MCF 10A (cell line): ENCODE data around the gene GSG1L. TPM values are rescaled to one million over a fixed set of nuclear protein-coding genes. Genes with fewer than 3 reads are reported as not detected.

Source experiments
- BruUV-seq: library from RNA; stranded (reverse); fragments of 400-500 nt; replicated peaks from 2 replicates; lab custom pipeline; 2021; lab: Mats Ljungman, UMichigan
- CTCF ChIA-PET: fragments of 300-600 bp; sonication (Branson Sonifier 250); formaldehyde crosslinking; extraction: SDS; loops from one replicate; lab custom pipeline; 2021; ENCODE audit warnings: antibody characterized with exemption, inconsistent platforms; lab: Yijun Ruan, JAX
- POLR2A ChIA-PET: fragments of 300-600, 350-650 bp; sonication (Branson Sonifier 250); formaldehyde crosslinking; extraction: SDS; loops from one replicate; lab custom pipeline; 2020; ENCODE audit warnings: antibody characterized with exemption, inconsistent platforms; lab: Yijun Ruan, JAX
- DNase-seq: peaks from one replicate; pipeline ENCODE4 v3.0.0-alpha.2; 2018; ENCODE audit not compliant: unreplicated experiment
- H3K27ac Mint-ChIP-seq: one replicate; pipeline ENCODE4 v1.8.0; 2022; ENCODE audit warnings: mild to moderate bottlenecking, low read depth, mixed read lengths; ENCODE audit not compliant: unreplicated experiment
- H3K27me3 Mint-ChIP-seq: one replicate; pipeline ENCODE4 v1.8.0; 2022; ENCODE audit warnings: mixed read lengths; ENCODE audit not compliant: insufficient read depth, unreplicated experiment
- H3K36me3 Mint-ChIP-seq: one replicate; pipeline ENCODE4 v1.8.0; 2022; ENCODE audit warnings: mild to moderate bottlenecking, moderate library complexity, mixed read lengths; ENCODE audit not compliant: insufficient read depth, unreplicated experiment
- H3K4me1 Mint-ChIP-seq: one replicate; pipeline ENCODE4 v1.8.0; 2022; ENCODE audit warnings: mixed read lengths; ENCODE audit not compliant: insufficient read depth, unreplicated experiment
- H3K4me3 Mint-ChIP-seq: one replicate; pipeline ENCODE4 v1.8.0; 2022; ENCODE audit warnings: mild to moderate bottlenecking, moderate library complexity, mixed read lengths; ENCODE audit not compliant: unreplicated experiment
- H3K9me3 Mint-ChIP-seq: one replicate; pipeline ENCODE4 v1.8.0; 2022; ENCODE audit warnings: mixed read lengths; ENCODE audit not compliant: unreplicated experiment
- CTCF ChIP-seq: fragments of 200-600 bp; IDR thresholded peaks from one replicate; pipeline ENCODE4 v1.8.0; 2022; ENCODE audit warnings: antibody characterized with exemption, mild to moderate bottlenecking; ENCODE audit not compliant: unreplicated experiment
- intact Hi-C: fragments of 100-400 bp; cut with micrococcal nuclease; formaldehyde crosslinking; loops from 2 replicates; pipeline ENCODE4 v1.14.1; 2022
- total RNA-seq: library from RNA; stranded (reverse); gene quantifications from 2 replicates; pipeline ENCODE4 v1.2.3, GENCODE V29; 2022

The GSG1L gene
- total RNA-seq, 1 experiment from 2014 or later, result not detected

GRCh38 chr16:27838536-27839175 is 224.9 kb downstream of the GSG1L start:
- H3K27me3 Mint-ChIP-seq, result peaks cover 32% of the 10 kb centered on the region
- ChIA-PET CTCF (interaction anchor here (1.0 kb wide), 1 partner anchor 8 kb away, joined by 3 read pairs; no protein-coding TSS in a partner anchor), POLR2A (interaction anchor here (0.6 kb wide), 1 partner anchor 30 kb away, joined by 3 read pairs; no protein-coding TSS in a partner anchor)
- H3K36me3 Mint-ChIP-seq, result no peaks in the 10 kb centered on the region
- DNase-seq, result peak; percentile 1
- no TSS peak for BruUV-seq
- no peak overlapping the region for H3K4me3 Mint-ChIP-seq
- H3K27ac Mint-ChIP-seq, result no peak overlapping the region
- intact Hi-C loops, result no loop called here
- TF ChIP-seq CTCF, result no peak
- H3K4me1 Mint-ChIP-seq, result no peaks in the 10 kb centered on the region
- H3K9me3 Mint-ChIP-seq, result no peaks in the 10 kb centered on the region

- Mint-ChIP-seq H3K36me3 (no peaks in the 10 kb centered on the region), H3K9me3 (peaks cover 8% of the 10 kb centered on the region), H3K4me3 (no peak overlapping the region), H3K27ac (no peak overlapping the region), H3K27me3 (peaks cover 28% of the 10 kb centered on the region), H3K4me1 (no peaks in the 10 kb centered on the region)
- no TSS peak for BruUV-seq
- DNase-seq, result no peak
- intact Hi-C loops, result no loop called here
- ChIA-PET POLR2A (no interaction called here), CTCF (interaction anchor here (1.2 kb wide), 1 partner anchor 9 kb away, joined by 3 read pairs; no protein-coding TSS in a partner anchor)
- no peak for TF ChIP-seq CTCF
Measured at GRCh38 chr16:27829975-27830374, 233.5 kb downstream of the GSG1L start.

- BruUV-seq, result no TSS peak
Measured at GRCh38 chr16:27828671-27829070, 234.8 kb downstream of the GSG1L start.

GRCh38 chr16:27827765-27828164 is 235.7 kb downstream of the GSG1L start:
- ChIA-PET CTCF (no interaction called here), POLR2A (no interaction called here)
- H3K9me3 Mint-ChIP-seq, result peaks cover 8% of the 10 kb centered on the region
- intact Hi-C loops, result no loop called here
- no peak for TF ChIP-seq CTCF
- no peak overlapping the region for H3K27ac Mint-ChIP-seq
- peaks cover 15% of the 10 kb centered on the region for H3K27me3 Mint-ChIP-seq
- no peaks in the 10 kb centered on the region for H3K4me1 Mint-ChIP-seq
- H3K36me3 Mint-ChIP-seq, result no peaks in the 10 kb centered on the region
- no peak for DNase-seq
- BruUV-seq, result no TSS peak
- H3K4me3 Mint-ChIP-seq, result no peak overlapping the region

More at GRCh38 chr16:27828671-27829070, 234.8 kb downstream of the GSG1L start:
- no peak for TF ChIP-seq CTCF
- no peaks in the 10 kb centered on the region for H3K4me1 Mint-ChIP-seq
- ChIA-PET CTCF (interaction anchor here (0.5 kb wide), 1 partner anchor 35 kb away, joined by 3 read pairs; no protein-coding TSS in a partner anchor), POLR2A (no interaction called here)
- no peak overlapping the region for H3K27ac Mint-ChIP-seq
- H3K4me3 Mint-ChIP-seq, result no peak overlapping the region
- H3K36me3 Mint-ChIP-seq, result no peaks in the 10 kb centered on the region
- intact Hi-C loops, result no loop called here
- H3K9me3 Mint-ChIP-seq, result peaks cover 8% of the 10 kb centered on the region
- no peak for DNase-seq
- peaks cover 21% of the 10 kb centered on the region for H3K27me3 Mint-ChIP-seq
